HuH-7 (cell line): ENCODE results near the gene TLCD3A.
"Not testable (repeated sequence)": the region's sequence is repeated elsewhere in the genome, so short reads cannot be mapped to it uniquely, and the experiment has no call there.

Experiments
- DNase-seq: peaks from one replicate; pipeline ENCODE4 v3.0.0; 2011; ENCODE audit warnings: low spot score

The TLCD3A gene

GRCh38 chr17:732067-732901, at the start of gene TLCD3A:
Gene TLCD3A, plus strand, starts transcription at chr17:732596. Its CDS starts 52 bp downstream, at chr17:732648.
- peak; percentile 67 for DNase-seq

GRCh38 chr17:683040-683439, 49.4 kb upstream of the TLCD3A start:
- DNase-seq: no peak

GRCh38 chr17:683499-684254, 48.7 kb upstream of the TLCD3A start:
- DNase-seq: no peak

GRCh38 chr17:685006-685405, 47.4 kb upstream of the TLCD3A start:
- no peak for DNase-seq

- no peak for DNase-seq
Observed at GRCh38 chr17:688100-688989, 44.1 kb upstream of the TLCD3A start.

DNA sequence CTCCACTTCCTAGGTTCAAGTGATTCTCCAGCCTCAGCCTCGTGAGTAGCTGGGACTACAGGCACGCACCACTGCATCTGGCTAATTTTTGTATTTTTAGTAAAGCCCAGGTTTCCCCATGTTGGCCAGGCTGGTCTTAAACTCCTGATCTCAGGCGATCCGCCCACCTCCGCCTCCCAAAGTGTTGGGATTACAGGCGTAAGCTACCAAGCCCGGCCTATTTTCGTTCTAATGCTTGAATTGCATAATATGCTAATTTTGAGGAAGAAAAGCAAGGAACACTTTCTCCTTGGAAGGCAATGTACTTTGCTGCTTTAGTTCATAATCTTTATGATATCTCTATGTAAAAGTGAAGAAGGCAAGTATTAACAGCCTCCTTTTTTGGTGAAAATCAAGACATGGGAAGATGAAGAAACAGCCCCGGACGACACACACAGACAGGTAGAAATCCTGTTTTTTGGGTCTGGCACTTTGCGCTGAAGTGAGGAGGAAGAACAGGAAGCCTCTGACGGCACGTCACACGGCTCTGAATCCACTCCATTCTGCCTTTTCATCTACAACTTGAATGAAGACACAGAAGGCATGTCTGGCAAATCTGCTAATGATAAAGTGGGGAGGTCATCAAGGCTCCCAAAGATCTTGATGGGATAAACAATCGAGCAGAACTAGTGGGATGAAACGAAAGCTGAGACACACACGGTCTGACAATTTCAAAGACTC, 42.7 kb upstream of the TLCD3A start:
- no peak for DNase-seq

DNA sequence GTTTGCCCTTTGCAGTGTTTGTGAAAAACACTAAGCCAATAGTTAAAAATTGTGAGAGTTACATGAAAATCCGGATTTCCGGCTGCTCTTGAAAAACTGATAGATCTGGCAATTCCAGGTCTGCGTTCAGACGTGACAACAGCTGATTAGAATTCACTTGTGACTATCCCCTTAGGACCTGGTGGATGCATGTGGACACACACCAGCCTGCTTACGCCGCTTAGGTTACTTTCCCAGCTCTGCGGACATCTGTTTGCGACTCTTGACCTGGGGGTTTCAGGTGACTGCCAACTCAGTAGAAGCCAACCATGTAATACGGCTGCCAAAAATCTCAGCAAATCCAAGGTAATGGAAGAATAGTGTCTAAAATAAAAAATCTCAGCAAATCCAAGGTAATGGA, 42.0 kb upstream of the TLCD3A start:
- no peak for DNase-seq

DNA sequence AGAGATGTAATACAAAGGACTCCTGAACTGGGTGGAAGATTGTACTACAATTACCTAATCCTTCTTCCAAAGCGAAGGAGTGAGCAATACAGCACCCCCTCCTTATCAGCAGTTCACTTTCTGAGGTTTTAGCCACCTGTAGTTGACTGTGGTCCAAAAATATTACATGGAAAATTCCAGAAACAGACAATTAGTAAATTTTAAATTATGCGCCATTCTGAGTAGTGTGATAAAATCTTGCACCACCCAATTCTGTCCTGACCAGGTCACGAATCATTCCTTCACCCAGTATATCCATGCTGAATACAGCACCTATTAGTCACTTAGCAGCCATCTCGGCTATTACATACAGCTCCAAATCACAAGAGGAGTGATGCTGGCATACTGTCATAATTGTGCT, 41.0 kb upstream of the TLCD3A start:
- no peak for DNase-seq

GRCh38 chr17:692116-692515, 40.3 kb upstream of the TLCD3A start:
- DNase-seq: no peak

GRCh38 chr17:693791-694638, 38.4 kb upstream of the TLCD3A start:
- DNase-seq: no peak

- DNase-seq: no peak
Observed at GRCh38 chr17:696369-696768, 36.0 kb upstream of the TLCD3A start.

DNA sequence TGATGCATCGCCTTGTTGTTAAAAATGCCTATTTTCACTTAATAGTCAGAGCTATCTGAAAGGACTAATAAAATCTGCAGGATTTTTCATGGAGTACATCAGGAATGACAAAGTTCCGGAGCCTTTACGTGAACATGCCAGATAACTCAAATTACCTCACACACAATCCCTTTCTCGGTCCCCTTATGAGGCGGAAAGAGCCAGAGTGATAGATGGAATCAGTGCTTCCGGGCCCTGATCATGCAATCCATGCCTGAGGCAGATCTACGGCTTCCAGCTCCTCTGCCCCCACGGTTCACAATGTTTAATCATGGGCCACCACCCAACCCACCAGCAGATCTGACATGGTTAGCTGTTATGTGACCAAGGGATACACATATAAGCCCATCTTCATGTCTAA, 34.7 kb upstream of the TLCD3A start:
- DNase-seq: no peak

- not testable (repeated sequence) for DNase-seq
Observed at GRCh38 chr17:698096-698495, 34.3 kb upstream of the TLCD3A start.

- no peak for DNase-seq
Observed at GRCh38 chr17:699345-699744, 33.1 kb upstream of the TLCD3A start.

- DNase-seq: peak; percentile 28
Observed at GRCh38 chr17:700504-701094, 31.8 kb upstream of the TLCD3A start.

GRCh38 chr17:703081-703875, 29.1 kb upstream of the TLCD3A start:
- DNase-seq: no peak

- DNase-seq: no peak
Observed at GRCh38 chr17:704111-704864, 28.1 kb upstream of the TLCD3A start.

GRCh38 chr17:705011-705410, 27.4 kb upstream of the TLCD3A start:
- DNase-seq: no peak

GRCh38 chr17:705863-706262, 26.5 kb upstream of the TLCD3A start:
- no peak for DNase-seq
